Sigmoid colon (tissue), 4 donors: ENCODE data around the gene PRSS56.

ENCODE experiments used
- EP300 ChIP-seq, 4 donors: sonication (generic); formaldehyde crosslinking; IDR thresholded peaks; one replicate each; pipeline ENCODE4 v1.6.1; 2017; ENCODE audit warnings: antibody characterized with exemption in 4 of 4
- POLR2A ChIP-seq, 2 donors: fragments of 450-650 bp; IDR thresholded peaks; one replicate each; pipeline ENCODE4 v1.6.1; 2016; ENCODE audit warnings: antibody characterized with exemption in 2 of 2, mild to moderate bottlenecking in 2 of 2, moderate library complexity in 2 of 2
- TF ChIP-seq, protein P1 (sequence below), 4 experiments: fragments of 450-650 bp in 3 of 4; fragments of 200-600 bp in 1 of 4; IDR thresholded peaks; one replicate each; pipeline ENCODE4 v1.5.1; 2016 to 2019; ENCODE audit warnings: antibody characterized with exemption in 4 of 4, mild to moderate bottlenecking in 3 of 4, moderate library complexity in 2 of 4

DNA sequence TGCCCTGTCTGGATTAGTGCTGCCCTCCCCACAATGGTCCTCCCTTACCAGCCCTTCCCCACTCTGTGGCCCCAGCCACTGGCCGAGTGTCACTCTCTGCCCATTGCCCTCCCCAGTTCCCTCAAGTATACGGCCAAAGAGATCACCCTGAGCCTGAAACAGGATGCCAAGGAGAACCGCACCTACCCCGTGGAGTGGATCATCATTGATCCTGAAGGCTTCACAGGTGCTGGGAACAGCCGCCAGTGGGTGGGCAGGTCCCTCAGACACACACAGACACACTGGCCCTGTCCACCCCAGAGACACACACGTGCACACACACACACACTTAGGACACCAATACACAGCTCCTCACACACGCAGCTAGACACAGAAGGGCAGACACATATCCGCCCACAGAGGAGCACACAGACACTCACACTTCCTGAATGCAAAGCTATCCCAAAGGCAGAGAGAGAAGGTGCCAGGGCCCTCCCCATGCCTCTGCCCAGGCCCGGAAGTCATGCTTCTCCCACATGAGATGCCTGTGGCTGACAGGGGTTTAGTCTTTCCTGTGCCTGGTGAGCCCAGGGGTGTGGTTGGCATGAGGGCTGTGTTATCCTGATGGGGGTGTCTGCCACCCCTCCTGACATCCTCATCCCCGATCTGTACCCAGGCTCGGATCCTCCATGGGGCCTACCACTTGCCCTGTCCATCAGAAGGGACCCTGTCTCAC, 8.7 kb downstream of the PRSS56 start:
- no peak for TF ChIP-seq POLR2A (IDR thresholded peaks at IDR 0.05)
- TF ChIP-seq, protein P1, sequence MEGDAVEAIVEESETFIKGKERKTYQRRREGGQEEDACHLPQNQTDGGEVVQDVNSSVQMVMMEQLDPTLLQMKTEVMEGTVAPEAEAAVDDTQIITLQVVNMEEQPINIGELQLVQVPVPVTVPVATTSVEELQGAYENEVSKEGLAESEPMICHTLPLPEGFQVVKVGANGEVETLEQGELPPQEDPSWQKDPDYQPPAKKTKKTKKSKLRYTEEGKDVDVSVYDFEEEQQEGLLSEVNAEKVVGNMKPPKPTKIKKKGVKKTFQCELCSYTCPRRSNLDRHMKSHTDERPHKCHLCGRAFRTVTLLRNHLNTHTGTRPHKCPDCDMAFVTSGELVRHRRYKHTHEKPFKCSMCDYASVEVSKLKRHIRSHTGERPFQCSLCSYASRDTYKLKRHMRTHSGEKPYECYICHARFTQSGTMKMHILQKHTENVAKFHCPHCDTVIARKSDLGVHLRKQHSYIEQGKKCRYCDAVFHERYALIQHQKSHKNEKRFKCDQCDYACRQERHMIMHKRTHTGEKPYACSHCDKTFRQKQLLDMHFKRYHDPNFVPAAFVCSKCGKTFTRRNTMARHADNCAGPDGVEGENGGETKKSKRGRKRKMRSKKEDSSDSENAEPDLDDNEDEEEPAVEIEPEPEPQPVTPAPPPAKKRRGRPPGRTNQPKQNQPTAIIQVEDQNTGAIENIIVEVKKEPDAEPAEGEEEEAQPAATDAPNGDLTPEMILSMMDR (IDR thresholded peaks at IDR 0.05) = no peak
- no peak for TF ChIP-seq EP300 (IDR thresholded peaks at IDR 0.05)
